Suprapubic skin (tissue), 4 donors: ENCODE results near the gene KRT13. TPM values are rescaled to one million over a fixed set of nuclear protein-coding genes. Genes with fewer than 3 reads are reported as not detected.

ENCODE experiments used
- DNase-seq, 2 donors: peaks; one replicate each; pipeline ENCODE4 v3.0.0-alpha.2; 2019; ENCODE audit warnings: low spot score in 2 of 2
- H3K27ac ChIP-seq: fragments of 200-600 bp; sonication (generic); one replicate; pipeline ENCODE4 v1.5.1; 2019
- H3K27me3 ChIP-seq: fragments of 200-600 bp; sonication (generic); one replicate; pipeline ENCODE4 v1.5.1; 2019
- H3K36me3 ChIP-seq: fragments of 200-600 bp; sonication (generic); one replicate; pipeline ENCODE4 v1.5.1; 2019
- H3K4me1 ChIP-seq: fragments of 200-600 bp; sonication (generic); one replicate; pipeline ENCODE4 v1.5.1; 2019
- H3K4me3 ChIP-seq: fragments of 200-600 bp; sonication (generic); one replicate; pipeline ENCODE4 v1.5.1; 2019; ENCODE audit warnings: mild to moderate bottlenecking
- H3K9me3 ChIP-seq: fragments of 200-600 bp; sonication (generic); one replicate; pipeline ENCODE4 v1.5.1; 2019
- EP300 ChIP-seq: sonication (generic); formaldehyde crosslinking; IDR thresholded peaks from one replicate; pipeline ENCODE4 v1.6.1; 2017; ENCODE audit warnings: antibody characterized with exemption
- POLR2A ChIP-seq, 2 donors: fragments of 450-650 bp; IDR thresholded peaks; one replicate each; pipeline ENCODE4 v1.6.1; 2017; ENCODE audit warnings: antibody characterized with exemption in 2 of 2, mild to moderate bottlenecking in 2 of 2, moderate library complexity in 2 of 2
- POLR2AphosphoS5 ChIP-seq, 3 donors: sonication (generic); formaldehyde crosslinking; IDR thresholded peaks; one replicate each; pipeline ENCODE4 v1.6.1; 2017; ENCODE audit warnings: antibody characterized with exemption in 3 of 3
- WGBS: methylation state at CpG from one replicate; pipeline ENCODE4 v1.1.5; 2018; 5-methylcytosine and 5-hydroxymethylcytosine counted together
- total RNA-seq, 4 donors: library from RNA; depleted of rRNA; stranded (reverse); fragments of >200 nt; gene quantifications; one replicate each; pipeline ENCODE4 v1.1.0, GENCODE V29; 2016
- TF ChIP-seq, protein P1 (sequence below), 2 donors: fragments of 200-600 bp in 1 of 2; fragments of 450-650 bp in 1 of 2; sonication (generic) in 1 of 2; IDR thresholded peaks; one replicate each; pipeline ENCODE4 v1.5.1; 2016 to 2019; ENCODE audit warnings: antibody characterized with exemption in 2 of 2, mild to moderate bottlenecking in 1 of 2, moderate library complexity in 1 of 2

Gene KRT13
- total RNA-seq, 4 donors from 2014 or later: 0.51 TPM; not detected in 3

DNA sequence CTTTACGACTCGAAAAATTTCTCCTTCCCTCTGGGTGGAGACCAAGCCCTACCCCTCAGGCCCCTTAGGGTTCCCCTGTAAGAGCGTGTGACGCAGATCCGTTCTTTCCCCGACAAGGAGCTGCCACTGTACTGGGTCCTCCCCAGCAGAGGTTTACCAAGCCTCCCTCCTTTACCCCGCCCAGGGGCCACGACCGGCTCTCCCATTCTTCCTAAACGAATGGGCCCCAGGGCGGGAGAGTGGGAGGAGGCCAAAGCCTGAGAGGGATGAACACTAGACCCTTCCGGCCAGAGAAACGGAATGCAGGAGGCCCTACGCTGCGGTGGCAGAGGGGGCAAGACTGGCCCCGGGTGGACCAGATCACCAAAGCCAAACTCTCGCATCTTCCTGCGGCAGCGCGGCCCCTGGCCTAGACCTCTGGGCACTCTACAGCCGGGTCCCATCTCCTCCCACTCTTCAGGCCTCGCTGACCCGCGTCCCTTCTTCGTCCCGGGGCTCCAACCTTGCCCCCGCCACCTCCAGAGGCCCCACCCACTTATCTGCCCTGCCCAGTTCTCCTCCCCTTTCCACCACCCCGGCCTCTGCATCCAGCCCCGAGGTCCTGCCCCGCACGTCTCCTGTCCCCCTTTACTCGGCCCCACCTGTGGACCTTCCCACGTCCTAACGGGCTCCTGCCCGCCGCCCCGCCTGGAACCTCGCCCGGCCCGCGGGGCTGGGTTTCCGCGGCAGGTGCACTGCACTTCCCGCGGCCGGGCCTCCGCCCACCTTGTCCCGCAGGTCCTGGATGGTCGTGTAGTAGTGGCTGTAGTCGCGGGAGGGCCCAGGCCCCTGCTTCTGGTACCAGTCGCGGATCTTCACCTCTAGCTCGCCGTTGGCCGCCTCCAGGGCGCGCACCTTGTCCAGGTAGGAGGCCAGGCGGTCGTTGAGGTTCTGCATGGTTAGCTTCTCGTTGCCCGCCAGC is 21.9 kb upstream of the KRT13 start:
- no peaks in the 10 kb centered on the region for H3K9me3 ChIP-seq
- H3K4me1 ChIP-seq: peaks cover 17% of the 10 kb centered on the region
- no peak for DNase-seq
- WGBS: 5% methylated on average over 59 of the region's 62 CpGs
- peaks cover 62% of the 10 kb centered on the region for H3K27me3 ChIP-seq
- H3K36me3 ChIP-seq: no peaks in the 10 kb centered on the region
- peak overlapping the region; percentile 47 for H3K27ac ChIP-seq
- TF ChIP-seq EP300: no peak
- no peak for TF ChIP-seq POLR2AphosphoS5 (IDR thresholded peaks at IDR 0.05)
- TF ChIP-seq, protein P1, sequence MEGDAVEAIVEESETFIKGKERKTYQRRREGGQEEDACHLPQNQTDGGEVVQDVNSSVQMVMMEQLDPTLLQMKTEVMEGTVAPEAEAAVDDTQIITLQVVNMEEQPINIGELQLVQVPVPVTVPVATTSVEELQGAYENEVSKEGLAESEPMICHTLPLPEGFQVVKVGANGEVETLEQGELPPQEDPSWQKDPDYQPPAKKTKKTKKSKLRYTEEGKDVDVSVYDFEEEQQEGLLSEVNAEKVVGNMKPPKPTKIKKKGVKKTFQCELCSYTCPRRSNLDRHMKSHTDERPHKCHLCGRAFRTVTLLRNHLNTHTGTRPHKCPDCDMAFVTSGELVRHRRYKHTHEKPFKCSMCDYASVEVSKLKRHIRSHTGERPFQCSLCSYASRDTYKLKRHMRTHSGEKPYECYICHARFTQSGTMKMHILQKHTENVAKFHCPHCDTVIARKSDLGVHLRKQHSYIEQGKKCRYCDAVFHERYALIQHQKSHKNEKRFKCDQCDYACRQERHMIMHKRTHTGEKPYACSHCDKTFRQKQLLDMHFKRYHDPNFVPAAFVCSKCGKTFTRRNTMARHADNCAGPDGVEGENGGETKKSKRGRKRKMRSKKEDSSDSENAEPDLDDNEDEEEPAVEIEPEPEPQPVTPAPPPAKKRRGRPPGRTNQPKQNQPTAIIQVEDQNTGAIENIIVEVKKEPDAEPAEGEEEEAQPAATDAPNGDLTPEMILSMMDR (IDR thresholded peaks at IDR 0.05): no peak
- no peak for TF ChIP-seq POLR2A (IDR thresholded peaks at IDR 0.05)
- H3K4me3 ChIP-seq: peak overlapping the region; percentile 45

DNA sequence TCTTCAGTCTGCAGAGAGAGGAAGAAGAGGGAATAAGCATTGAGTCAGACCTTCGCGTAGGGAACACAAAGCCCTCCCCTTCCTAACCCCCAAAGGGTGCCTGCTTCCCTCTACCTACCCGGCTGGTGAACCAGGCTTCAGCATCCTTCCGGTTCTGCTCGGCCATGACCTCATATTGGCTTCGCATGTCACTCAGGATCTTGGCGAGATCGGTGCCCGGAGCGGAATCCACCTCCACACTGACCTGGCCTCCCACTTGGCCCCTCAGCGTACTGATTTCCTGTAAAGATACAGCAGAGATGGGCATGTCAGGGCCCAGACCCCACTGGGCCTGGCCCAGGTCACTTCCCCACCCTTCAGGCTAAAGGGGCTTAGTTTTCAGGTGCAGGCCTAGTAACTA is 18.8 kb upstream of the KRT13 start:
- Histone ChIP-seq H3K4me1 (peaks cover 41% of the 10 kb centered on the region), H3K4me3 (no peak overlapping the region), H3K27me3 (peaks cover 53% of the 10 kb centered on the region), H3K36me3 (no peaks in the 10 kb centered on the region), H3K9me3 (no peaks in the 10 kb centered on the region), H3K27ac (no peak overlapping the region)
- WGBS: 86% methylated on average over 9 of the region's 11 CpGs
- TF ChIP-seq, protein P1 (IDR thresholded peaks at IDR 0.05): no peak
- no peak for TF ChIP-seq EP300
- no peak for TF ChIP-seq POLR2A (IDR thresholded peaks at IDR 0.05)
- no peak for TF ChIP-seq POLR2AphosphoS5 (IDR thresholded peaks at IDR 0.05)
- DNase-seq: no peak

DNA sequence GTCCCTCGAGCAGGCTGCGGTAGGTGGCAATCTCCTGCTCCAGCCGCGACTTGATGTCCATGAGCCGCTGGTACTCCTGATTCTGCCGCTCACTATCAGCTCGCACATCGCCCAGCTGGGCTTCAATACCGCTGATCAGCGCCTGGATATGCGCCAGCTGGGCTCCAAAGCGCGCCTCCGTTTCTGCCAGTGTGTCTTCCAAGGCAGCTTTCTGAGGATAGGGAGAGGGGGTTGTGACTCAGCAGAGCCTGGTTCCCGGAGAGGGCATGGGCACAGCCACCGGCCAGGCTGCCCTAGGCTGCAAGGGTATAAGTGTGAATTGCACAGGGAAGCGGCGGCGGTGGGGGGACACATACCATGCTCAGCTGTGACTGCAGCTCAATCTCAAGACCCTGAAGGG is 18.4 kb upstream of the KRT13 start:
- Histone ChIP-seq H3K27ac (peak overlapping the region; percentile 6), H3K4me3 (no peak overlapping the region), H3K36me3 (no peaks in the 10 kb centered on the region), H3K9me3 (no peaks in the 10 kb centered on the region), H3K4me1 (peaks cover 41% of the 10 kb centered on the region), H3K27me3 (peaks cover 49% of the 10 kb centered on the region)
- TF ChIP-seq POLR2AphosphoS5 (IDR thresholded peaks at IDR 0.05): no peak
- TF ChIP-seq, protein P1 (IDR thresholded peaks at IDR 0.05): no peak
- no peak for TF ChIP-seq POLR2A (IDR thresholded peaks at IDR 0.05)
- TF ChIP-seq EP300: no peak
- no peak for DNase-seq
- WGBS: no CpG with 5 or more reads among the region's 19 CpGs

DNA sequence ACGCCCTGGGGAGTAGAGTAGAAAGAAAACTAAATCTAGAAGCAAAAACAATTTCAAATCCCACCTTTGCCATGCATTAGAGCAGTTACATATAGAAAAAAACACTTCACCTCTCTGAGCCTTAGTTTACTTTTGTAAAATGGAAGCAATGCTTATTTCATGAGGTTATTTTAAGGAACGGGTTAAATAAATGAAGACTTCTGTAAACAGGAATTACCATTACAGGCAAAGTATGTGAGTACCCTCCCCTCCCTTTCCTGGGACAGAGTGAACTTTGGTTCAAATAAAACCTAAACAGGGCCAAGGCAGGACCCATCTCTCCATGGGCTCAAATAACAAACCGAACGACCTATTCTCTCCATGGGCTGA is 17.8 kb upstream of the KRT13 start:
- no peak for TF ChIP-seq POLR2AphosphoS5 (IDR thresholded peaks at IDR 0.05)
- no peak for TF ChIP-seq POLR2A (IDR thresholded peaks at IDR 0.05)
- H3K9me3 ChIP-seq: no peaks in the 10 kb centered on the region
- H3K4me3 ChIP-seq: no peak overlapping the region
- DNase-seq: no peak
- H3K27me3 ChIP-seq: peaks cover 43% of the 10 kb centered on the region
- no peaks in the 10 kb centered on the region for H3K36me3 ChIP-seq
- WGBS: 75% methylated on average over 4 of the region's 4 CpGs
- peaks cover 39% of the 10 kb centered on the region for H3K4me1 ChIP-seq
- H3K27ac ChIP-seq: no peak overlapping the region

DNA sequence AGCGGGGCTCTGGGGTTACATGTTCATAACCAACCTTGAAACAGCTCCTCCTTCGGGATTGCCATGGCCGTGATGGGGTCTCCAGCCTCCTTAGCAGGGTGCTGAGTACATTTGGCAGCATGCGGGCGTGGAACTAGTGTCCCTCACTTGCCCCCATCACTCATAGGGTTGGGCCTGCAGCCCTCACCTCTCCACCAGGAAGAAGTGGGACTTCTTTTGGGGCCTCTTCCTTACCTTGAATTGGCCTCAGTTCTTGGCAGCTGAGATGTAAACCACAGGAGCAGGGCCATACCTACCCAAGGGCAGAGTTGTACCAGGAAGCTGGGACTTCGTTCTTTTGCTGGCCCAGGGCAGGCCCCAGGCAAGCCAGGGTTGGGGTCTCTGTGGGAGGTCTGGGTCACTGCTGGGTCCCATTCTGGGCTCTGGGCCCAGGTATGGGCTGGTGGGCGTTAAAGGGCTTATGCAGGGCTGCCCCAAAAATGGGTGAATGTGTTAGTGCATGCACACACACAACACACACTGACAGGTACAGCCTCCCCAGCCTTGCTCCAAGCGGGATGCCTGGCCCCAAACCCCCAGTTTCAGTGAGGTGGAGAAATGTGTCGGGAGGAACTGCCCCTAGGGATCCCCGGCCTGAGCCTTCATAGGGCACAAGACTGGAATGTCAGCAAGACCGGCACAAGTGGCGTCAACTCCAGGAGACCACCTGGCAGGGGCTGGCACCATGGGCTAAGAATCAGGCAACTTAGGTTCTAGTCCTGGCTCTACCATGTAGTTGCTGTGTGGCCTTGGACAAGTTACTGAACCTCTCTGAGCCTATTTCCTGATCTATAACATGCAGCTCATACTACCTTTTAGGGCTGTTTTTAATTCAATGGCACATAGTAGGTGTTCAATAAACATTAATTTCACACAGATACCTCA is 17.2 kb upstream of the KRT13 start:
- H3K9me3 ChIP-seq: no peaks in the 10 kb centered on the region
- TF ChIP-seq, protein P1 (IDR thresholded peaks at IDR 0.05): no peak
- TF ChIP-seq POLR2AphosphoS5 (IDR thresholded peaks at IDR 0.05): no peak
- TF ChIP-seq POLR2A (IDR thresholded peaks at IDR 0.05): no peak
- TF ChIP-seq EP300: no peak
- H3K4me3 ChIP-seq: no peak overlapping the region
- WGBS: 80% methylated on average over 11 of the region's 12 CpGs
- peaks cover 33% of the 10 kb centered on the region for H3K4me1 ChIP-seq
- no peaks in the 10 kb centered on the region for H3K36me3 ChIP-seq
- no peak overlapping the region for H3K27ac ChIP-seq
- DNase-seq: no peak
- H3K27me3 ChIP-seq: peaks cover 36% of the 10 kb centered on the region
